OCI-LY7 (cell line): ENCODE measurements around the gene CSTPP1. TPM values are rescaled to one million over a fixed set of nuclear protein-coding genes. Genes with fewer than 3 reads are reported as not detected.

ENCODE experiments used
- BruUV-seq: library from RNA; stranded (reverse); fragments of 400-500 nt; replicated peaks from 2 replicates; lab custom pipeline; 2021; lab: Mats Ljungman, UMichigan
- CTCF ChIA-PET: fragments of 300-600 bp; sonication (Branson Sonifier 250); formaldehyde crosslinking; loops from one replicate; lab custom pipeline; 2022; ENCODE audit warnings: antibody characterized with exemption; ENCODE audit not compliant: unreplicated experiment; lab: Charles Lee
- POLR2A ChIA-PET: fragments of 300-600 bp; sonication (Branson Sonifier 250); formaldehyde crosslinking; loops from one replicate; lab custom pipeline; 2022; ENCODE audit warnings: antibody characterized with exemption; lab: Charles Lee
- DNase-seq: peaks from one replicate; pipeline ENCODE4 v3.0.0-alpha.2; 2015; ENCODE audit warnings: low spot score
- H2AFZ ChIP-seq: fragments of 200-600 bp; sonication (generic), shearing (Covaris generic); 2 replicates; pipeline ENCODE4 v1.6.1; 2014; ENCODE audit warnings: mild to moderate bottlenecking, antibody characterized with exemption, low read length, moderate library complexity
- H3K27ac ChIP-seq: fragments of 200-600 bp; sonication (generic); 2 replicates; pipeline ENCODE4 v1.5.1; 2014; ENCODE audit warnings: mixed run types, low read depth, mild to moderate bottlenecking, moderate library complexity, low read length, inconsistent platforms; ENCODE audit not compliant: poor library complexity, severe bottlenecking
- H3K36me3 ChIP-seq: fragments of 200-600 bp; sonication (generic); 2 replicates; pipeline ENCODE4 v1.6.1; 2014; ENCODE audit warnings: mild to moderate bottlenecking, antibody characterized with exemption, low read length, moderate library complexity, mixed read lengths; ENCODE audit not compliant: insufficient read depth
- H3K4me1 ChIP-seq: fragments of 200-600 bp; sonication (generic); 2 replicates; pipeline ENCODE4 v1.5.1; 2014; ENCODE audit warnings: mild to moderate bottlenecking, low read length; ENCODE audit not compliant: insufficient read depth, poor library complexity, severe bottlenecking
- H3K4me2 ChIP-seq: fragments of 200-600 bp; sonication (generic); 2 replicates; pipeline ENCODE4 v1.6.1; 2014; ENCODE audit warnings: mild to moderate bottlenecking, low read length
- H3K4me3 ChIP-seq: fragments of 200-600 bp; sonication (generic); 2 replicates; pipeline ENCODE4 v1.5.1; 2014; ENCODE audit warnings: mild to moderate bottlenecking, low read depth, low read length; ENCODE audit not compliant: poor library complexity, severe bottlenecking
- H3K79me2 ChIP-seq: fragments of 200-600 bp; sonication (generic); 2 replicates; pipeline ENCODE4 v1.6.1; 2016; ENCODE audit warnings: low read depth, mild to moderate bottlenecking, low read length, moderate library complexity, mixed read lengths; ENCODE audit not compliant: insufficient read depth
- H3K9me2 ChIP-seq: fragments of 200-600 bp; sonication (generic); 2 replicates; pipeline ENCODE4 v1.6.1; 2016; ENCODE audit warnings: mild to moderate bottlenecking, low read length, mixed read lengths; ENCODE audit not compliant: insufficient read depth
- H3K9me3 ChIP-seq: fragments of 200-600 bp; sonication (generic); 2 replicates; pipeline ENCODE4 v1.6.1; 2014; ENCODE audit warnings: mild to moderate bottlenecking, mixed run types, low read length, mixed read lengths
- H4K20me1 ChIP-seq: fragments of 200-600 bp; sonication (generic); 2 replicates; pipeline ENCODE4 v1.6.1; 2014; ENCODE audit warnings: mild to moderate bottlenecking, antibody characterized with exemption, low read length, moderate library complexity, mixed read lengths; ENCODE audit not compliant: insufficient read depth
- EZH2phosphoT487 ChIP-seq: fragments of 200-600 bp; sonication (generic); IDR thresholded peaks from 2 replicates; pipeline ENCODE4 v1.6.1; 2018; ENCODE audit warnings: low read depth, borderline replicate concordance, mild to moderate bottlenecking, mixed run types, antibody characterized with exemption, low read length, moderate library complexity, mixed read lengths
- intact Hi-C: fragments of 100-400 bp; cut with micrococcal nuclease; formaldehyde crosslinking; loops from one replicate; pipeline ENCODE4 v1.10.0; 2022; ENCODE audit not compliant: unreplicated experiment
- total RNA-seq, 2 experiments: library from RNA; depleted of rRNA in 1 of 2; stranded (reverse); fragments of >200 nt in 1 of 2; shearing (Covaris generic) in 1 of 2; gene quantifications; 2 replicates each; pipeline ENCODE4 v1.2.3, GENCODE V29; 2014 to 2022
- TF ChIP-seq, protein P1 (sequence below): fragments of 200-600 bp; sonication (generic); conservative IDR thresholded peaks from 2 replicates; pipeline ENCODE4 v1.5.1; 2014; ENCODE audit warnings: mild to moderate bottlenecking, antibody characterized with exemption, low read length, moderate library complexity, mixed read lengths

The CSTPP1 gene
- total RNA-seq, 2 experiments from 2014 or later = 39.6 to 43.1 TPM

- TF ChIP-seq, protein P1, sequence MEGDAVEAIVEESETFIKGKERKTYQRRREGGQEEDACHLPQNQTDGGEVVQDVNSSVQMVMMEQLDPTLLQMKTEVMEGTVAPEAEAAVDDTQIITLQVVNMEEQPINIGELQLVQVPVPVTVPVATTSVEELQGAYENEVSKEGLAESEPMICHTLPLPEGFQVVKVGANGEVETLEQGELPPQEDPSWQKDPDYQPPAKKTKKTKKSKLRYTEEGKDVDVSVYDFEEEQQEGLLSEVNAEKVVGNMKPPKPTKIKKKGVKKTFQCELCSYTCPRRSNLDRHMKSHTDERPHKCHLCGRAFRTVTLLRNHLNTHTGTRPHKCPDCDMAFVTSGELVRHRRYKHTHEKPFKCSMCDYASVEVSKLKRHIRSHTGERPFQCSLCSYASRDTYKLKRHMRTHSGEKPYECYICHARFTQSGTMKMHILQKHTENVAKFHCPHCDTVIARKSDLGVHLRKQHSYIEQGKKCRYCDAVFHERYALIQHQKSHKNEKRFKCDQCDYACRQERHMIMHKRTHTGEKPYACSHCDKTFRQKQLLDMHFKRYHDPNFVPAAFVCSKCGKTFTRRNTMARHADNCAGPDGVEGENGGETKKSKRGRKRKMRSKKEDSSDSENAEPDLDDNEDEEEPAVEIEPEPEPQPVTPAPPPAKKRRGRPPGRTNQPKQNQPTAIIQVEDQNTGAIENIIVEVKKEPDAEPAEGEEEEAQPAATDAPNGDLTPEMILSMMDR = no peak; the same call in 1 of the 2 replicates
- TF ChIP-seq EZH2phosphoT487 = no peak
- peaks cover 12% of the 10 kb centered on the region; the same call in 1 of the 2 replicates for H3K36me3 ChIP-seq
- peak overlapping the region; percentile 53 for H3K4me3 ChIP-seq
- CTCF ChIA-PET = interaction anchor here (0.6 to 2.2 kb wide), 8 partner anchors 18 to 452 kb away, joined by 3 to 10 read pairs (median 4); partner anchors contain the start of genes ARHGAP1 and ZNF408
- H3K9me2 ChIP-seq = no peaks in the 10 kb centered on the region
- H3K9me3 ChIP-seq = no peaks in the 10 kb centered on the region
- H3K79me2 ChIP-seq = no peaks in the 10 kb centered on the region
- H3K27ac ChIP-seq = peak overlapping the region; percentile 95
- intact Hi-C loops = loop anchor here (1.0 to 5.0 kb wide), 3 partner anchors 41 to 150 kb away; no protein-coding TSS in a partner anchor
- no peaks in the 10 kb centered on the region for H4K20me1 ChIP-seq
- BruUV-seq = TSS peak; percentile 36
- H3K4me2 ChIP-seq = peak overlapping the region; percentile 74
- POLR2A ChIA-PET = interaction anchor here (0.6 to 5.1 kb wide), 13 partner anchors 21 to 690 kb away, joined by 3 to 48 read pairs (median 5); partner anchors contain the start of gene LRP4
- DNase-seq = peak; percentile 81
- H2AFZ ChIP-seq = peak overlapping the region; percentile 6; the same call in 1 of the 2 replicates
- H3K4me1 ChIP-seq = peaks cover 92% of the 10 kb centered on the region
Measured at GRCh38 chr11:47152126-47152952, 215.8 kb downstream of the CSTPP1 start.

DNA sequence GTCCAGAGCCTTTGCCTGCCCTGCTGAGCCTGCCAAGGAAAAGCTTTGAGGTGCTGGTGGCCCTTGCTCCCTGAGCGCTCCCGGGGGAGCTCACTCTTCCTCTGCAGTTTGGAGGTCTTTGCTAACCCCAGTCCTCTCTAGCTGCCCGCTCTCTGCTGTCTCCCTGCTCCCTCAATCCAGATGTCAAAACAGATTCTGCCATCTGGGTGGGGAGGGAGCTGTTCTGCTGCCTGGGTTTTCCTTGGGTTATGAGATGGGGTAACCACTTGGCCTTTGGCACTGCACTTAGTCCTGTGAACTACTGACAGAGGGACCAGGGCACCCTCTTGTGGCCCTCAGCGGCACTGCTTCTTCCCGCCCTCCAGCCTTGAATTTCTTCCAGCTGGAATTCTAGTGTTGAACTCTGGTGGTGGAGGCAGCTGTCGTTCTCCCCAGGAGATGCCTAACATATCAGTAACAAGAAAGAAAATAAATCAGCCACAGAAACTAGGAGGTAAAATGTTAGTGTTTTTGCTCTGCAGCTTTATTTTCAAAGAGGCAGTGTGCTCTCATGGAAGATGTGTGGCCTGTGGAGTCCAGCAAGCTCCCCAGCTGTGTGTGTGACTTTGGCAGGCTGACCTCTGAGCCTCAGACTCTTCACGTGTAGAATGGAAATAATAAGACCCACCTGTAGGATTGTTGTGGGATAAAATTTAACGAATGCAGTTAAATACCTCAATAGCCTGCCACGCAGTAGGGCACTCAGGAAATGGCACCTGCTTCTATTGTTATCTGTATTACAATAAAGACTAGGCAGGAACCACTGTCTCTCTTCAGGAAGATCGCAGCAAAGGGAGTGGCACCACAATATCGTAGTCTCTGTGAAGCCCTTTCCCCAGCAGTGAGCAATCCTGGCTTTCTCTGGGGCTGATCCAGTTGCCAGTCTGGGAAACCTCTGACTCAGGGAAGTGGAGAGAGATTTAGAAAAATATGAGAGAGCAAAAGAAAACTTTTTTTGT, 216.7 kb downstream of the CSTPP1 start:
- intact Hi-C loops = loop anchor here (1.0 to 5.0 kb wide), 5 partner anchors 42 to 264 kb away; no protein-coding TSS in a partner anchor
- peak overlapping the region; percentile 95 for H3K27ac ChIP-seq
- H3K79me2 ChIP-seq = no peaks in the 10 kb centered on the region
- no peaks in the 10 kb centered on the region for H3K9me3 ChIP-seq
- peak overlapping the region; percentile 74 for H3K4me2 ChIP-seq
- peaks cover 17% of the 10 kb centered on the region; the same call in 1 of the 2 replicates for H3K36me3 ChIP-seq
- H3K9me2 ChIP-seq = no peaks in the 10 kb centered on the region
- ChIA-PET CTCF (interaction anchor here (0.6 to 2.2 kb wide), 11 partner anchors 10 to 804 kb away, joined by 3 to 10 read pairs (median 3); partner anchors contain the start of genes ARHGAP1 and ZNF408), POLR2A (interaction anchor here (0.5 to 5.1 kb wide), 12 partner anchors 13 to 239 kb away, joined by 3 to 48 read pairs (median 5); partner anchors contain the start of genes CSTPP1 and LRP4)
- no TSS peak for BruUV-seq
- peak; percentile 94 for DNase-seq
- peak overlapping the region; percentile 6; the same call in 1 of the 2 replicates for H2AFZ ChIP-seq
- no peaks in the 10 kb centered on the region for H4K20me1 ChIP-seq
- H3K4me1 ChIP-seq = peaks cover 93% of the 10 kb centered on the region
- no peak for TF ChIP-seq EZH2phosphoT487
- TF ChIP-seq, protein P1 = peak; percentile 100
- H3K4me3 ChIP-seq = peak overlapping the region; percentile 53
